ENCODE results near the gene SERPINB1.
"Not testable (repeated sequence)": the region's sequence is repeated elsewhere in the genome, so short reads cannot be mapped to it uniquely, and the experiment has no call there.

Gene SERPINB1

DNA sequence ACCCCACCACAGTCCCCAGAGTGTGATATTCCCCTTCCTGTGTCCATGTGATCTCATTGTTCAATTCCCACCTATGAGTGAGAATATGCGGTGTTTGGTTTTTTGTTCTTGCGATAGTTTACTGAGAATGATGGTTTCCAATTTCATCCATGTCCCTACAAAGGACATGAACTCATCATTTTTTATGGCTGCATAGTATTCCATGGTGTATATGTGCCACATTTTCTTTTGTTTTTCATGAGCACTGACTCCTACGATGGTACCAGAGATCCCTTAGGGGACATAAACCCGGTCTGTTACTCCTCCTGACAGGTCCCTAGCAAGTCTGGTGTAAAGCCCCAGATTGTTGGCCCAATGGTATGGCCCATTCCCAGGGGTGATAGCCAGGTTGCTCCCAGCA is 40.0 kb downstream of the SERPINB1 start:
- not testable (repeated sequence) for H3K4me3 Mint-ChIP-seq; H3K27ac Mint-ChIP-seq; H3K9me3 Mint-ChIP-seq (ENCODE audit: low read depth); H3K27me3 Mint-ChIP-seq; H3K36me3 Mint-ChIP-seq
- H3K4me1 Mint-ChIP-seq (ENCODE audit: low read depth), result peaks cover 18% of the 10 kb centered on the region

DNA sequence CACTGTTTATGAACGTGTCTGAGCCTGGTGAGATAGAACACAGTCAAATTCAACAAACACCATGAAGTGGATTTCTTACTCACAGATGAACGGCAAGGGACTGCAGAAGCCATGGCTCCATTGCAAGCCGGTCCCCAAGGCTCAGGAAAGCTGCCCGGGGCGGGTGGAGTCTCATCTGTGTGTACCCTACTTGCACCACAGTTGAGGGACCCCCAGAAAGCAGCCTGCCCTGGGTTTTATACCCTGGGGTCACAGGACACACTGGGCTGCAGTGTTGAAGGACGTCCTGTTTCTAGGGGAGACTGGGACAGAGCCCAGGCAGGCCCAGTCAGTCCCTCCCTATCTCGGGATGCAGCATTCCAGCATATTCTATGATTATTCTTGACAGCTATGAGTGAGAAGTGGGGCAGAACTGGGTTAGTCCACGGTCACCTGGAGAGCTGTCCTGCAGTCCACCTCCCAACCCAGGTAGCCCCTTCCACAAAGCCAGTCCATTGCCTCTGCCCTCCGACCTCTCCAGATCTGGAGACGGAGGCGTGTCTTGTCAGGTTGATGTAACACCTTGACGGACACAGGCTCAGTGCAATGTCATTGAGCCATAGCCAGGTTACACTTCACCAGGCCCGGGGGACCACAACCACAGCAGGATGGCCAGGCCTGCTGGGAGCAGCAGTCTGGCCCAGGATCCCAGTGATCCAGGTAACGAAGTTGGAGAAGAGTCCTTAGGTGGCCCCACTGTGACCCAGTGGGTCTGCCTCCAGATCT is 40.9 kb downstream of the SERPINB1 start:
- Mint-ChIP-seq H3K4me1 (ENCODE audit: low read depth) (peaks cover 19% of the 10 kb centered on the region), H3K9me3 (ENCODE audit: low read depth) (no peaks in the 10 kb centered on the region), H3K4me3 (peak overlapping the region; percentile 35), H3K36me3 (peaks cover 2% of the 10 kb centered on the region), H3K27me3 (no peaks in the 10 kb centered on the region), H3K27ac (no peak overlapping the region)

DNA sequence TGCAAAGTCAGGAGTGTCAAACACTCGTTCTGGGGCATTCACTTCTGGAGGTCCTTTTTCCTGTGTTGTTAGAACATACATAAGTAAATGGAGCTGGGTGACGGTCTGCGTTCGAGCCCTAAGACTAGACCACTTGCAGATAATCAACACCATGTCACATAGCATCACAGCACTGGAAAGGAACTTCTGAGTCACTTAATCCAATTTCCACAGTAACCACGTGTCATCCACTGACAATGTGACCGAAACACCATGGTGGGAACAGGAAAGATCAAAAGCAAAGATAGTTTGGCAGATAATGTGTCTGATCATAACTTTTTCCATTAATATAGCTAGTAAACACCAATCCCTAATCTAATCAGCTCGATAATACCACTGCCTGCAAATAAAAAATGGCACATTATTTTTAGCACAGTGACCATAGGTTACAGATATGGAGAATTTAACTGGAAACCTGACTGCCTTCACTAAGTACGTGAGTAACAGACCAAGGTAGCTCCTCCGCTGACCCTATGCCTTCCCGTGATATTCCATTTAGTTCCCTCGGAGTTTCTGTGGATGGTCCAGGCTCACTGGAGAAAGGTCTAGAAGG is 41.6 kb downstream of the SERPINB1 start:
- no peaks in the 10 kb centered on the region for H3K9me3 Mint-ChIP-seq (ENCODE audit: low read depth)
- peaks cover 19% of the 10 kb centered on the region for H3K4me1 Mint-ChIP-seq (ENCODE audit: low read depth)
- no peaks in the 10 kb centered on the region for H3K27me3 Mint-ChIP-seq
- peaks cover 2% of the 10 kb centered on the region for H3K36me3 Mint-ChIP-seq
- no peak overlapping the region for H3K27ac Mint-ChIP-seq
- peak overlapping the region; percentile 35 for H3K4me3 Mint-ChIP-seq

DNA sequence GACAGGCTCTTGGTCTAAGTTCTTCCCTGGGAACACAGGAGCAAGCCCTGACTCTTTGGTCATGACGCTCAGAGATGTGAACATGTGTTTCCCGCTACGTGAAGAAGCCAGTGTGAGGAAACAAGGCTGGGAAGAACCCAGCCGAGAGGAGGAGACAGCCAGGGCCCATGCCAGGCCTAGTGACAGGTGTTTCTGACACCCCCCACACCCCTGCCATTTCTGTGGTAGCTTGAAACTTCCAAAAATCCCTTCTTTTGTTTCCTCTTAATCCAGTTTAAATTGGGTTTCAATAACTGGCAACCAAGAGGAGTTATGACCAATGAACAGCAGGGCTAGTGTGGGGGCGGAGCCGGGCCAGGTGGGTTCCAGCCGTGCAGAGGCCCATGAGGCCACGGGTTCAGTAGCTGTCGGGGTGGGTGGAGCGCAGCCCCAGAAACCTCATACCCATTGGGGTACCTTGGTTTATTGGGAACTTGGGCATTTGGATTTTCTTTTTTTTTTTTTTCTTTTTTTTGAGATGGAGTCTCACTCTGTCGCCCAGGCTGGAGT is 43.0 kb downstream of the SERPINB1 start:
- Mint-ChIP-seq H3K27ac (no peak overlapping the region), H3K27me3 (no peaks in the 10 kb centered on the region), H3K36me3 (peaks cover 2% of the 10 kb centered on the region), H3K4me1 (ENCODE audit: low read depth) (peaks cover 25% of the 10 kb centered on the region), H3K9me3 (ENCODE audit: low read depth) (no peaks in the 10 kb centered on the region), H3K4me3 (no peak overlapping the region)

DNA sequence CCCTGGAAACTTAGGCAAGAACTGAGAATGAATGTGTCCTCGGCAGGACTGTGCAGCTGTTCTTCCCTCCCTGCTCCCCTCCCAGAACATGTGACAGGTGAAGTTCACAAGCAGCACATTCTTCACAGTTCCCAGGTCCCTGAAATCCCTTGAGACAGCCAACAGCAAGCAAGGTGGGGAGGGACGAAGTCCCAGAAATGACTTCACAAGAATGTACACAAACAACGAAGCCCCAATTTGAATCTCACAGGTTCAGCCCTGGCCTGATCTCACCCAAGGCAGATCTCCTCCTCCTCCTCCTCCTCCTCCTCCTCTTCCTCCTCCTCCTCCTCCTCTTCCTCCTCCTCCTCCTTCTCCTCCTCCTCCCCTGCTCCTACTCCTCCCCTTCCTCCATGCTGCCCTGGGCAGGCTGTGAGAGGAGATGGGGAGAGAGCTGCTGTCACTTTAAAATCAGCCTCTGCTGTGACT is 44.1 kb downstream of the SERPINB1 start:
- peaks cover 36% of the 10 kb centered on the region for H3K4me1 Mint-ChIP-seq (ENCODE audit: low read depth)
- H3K27me3 Mint-ChIP-seq, result no peaks in the 10 kb centered on the region
- no peaks in the 10 kb centered on the region for H3K9me3 Mint-ChIP-seq (ENCODE audit: low read depth)
- H3K27ac Mint-ChIP-seq, result no peak overlapping the region
- H3K36me3 Mint-ChIP-seq, result peaks cover 2% of the 10 kb centered on the region
- H3K4me3 Mint-ChIP-seq, result no peak overlapping the region

DNA sequence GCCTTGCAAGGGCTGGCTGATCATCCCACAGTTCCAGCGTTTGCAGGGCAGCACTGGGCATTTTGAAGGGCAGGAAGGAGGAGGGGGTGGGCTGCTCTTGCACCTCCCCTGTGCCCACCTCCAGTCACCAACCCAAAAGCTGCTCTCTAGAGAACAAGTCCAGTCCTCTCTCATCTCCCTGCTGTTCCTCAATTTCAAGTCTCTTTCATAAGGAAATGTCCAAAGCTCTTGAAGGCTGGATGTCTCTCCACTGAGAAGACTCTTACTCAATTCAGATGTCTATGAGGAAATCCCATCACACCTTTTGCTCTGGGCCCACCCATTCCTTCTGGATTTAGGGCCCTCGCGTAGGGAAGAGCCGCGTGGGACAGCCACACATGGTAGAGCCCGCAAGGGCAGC is 44.8 kb downstream of the SERPINB1 start:
- Mint-ChIP-seq H3K27me3 (no peaks in the 10 kb centered on the region), H3K27ac (peak overlapping the region; percentile 22), H3K36me3 (peaks cover 2% of the 10 kb centered on the region), H3K4me1 (ENCODE audit: low read depth) (peaks cover 41% of the 10 kb centered on the region), H3K4me3 (no peak overlapping the region), H3K9me3 (ENCODE audit: low read depth) (no peaks in the 10 kb centered on the region)

DNA sequence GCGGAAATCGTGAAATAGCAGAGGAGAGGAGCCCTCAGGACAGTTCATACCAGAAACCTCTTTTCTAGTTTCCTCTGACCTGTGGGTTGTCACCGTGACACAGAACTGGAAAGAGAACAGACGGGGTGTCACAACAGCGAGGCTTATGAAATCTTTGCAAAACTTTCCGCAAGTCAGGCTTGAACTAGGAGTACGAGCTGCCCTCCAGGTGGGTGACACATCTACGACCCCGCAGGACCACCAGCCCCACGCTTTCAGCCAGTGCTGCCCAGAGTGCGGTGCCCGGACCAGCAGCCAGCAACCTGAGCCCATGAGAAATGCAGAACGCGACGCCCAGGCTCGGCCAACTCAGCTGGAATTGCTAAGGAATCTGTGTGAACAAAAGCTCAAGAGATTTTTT is 45.7 kb downstream of the SERPINB1 start:
- H3K27ac Mint-ChIP-seq, result no peak overlapping the region
- peaks cover 5% of the 10 kb centered on the region for H3K36me3 Mint-ChIP-seq
- H3K4me3 Mint-ChIP-seq, result no peak overlapping the region
- H3K4me1 Mint-ChIP-seq (ENCODE audit: low read depth), result peaks cover 47% of the 10 kb centered on the region
- no peaks in the 10 kb centered on the region for H3K9me3 Mint-ChIP-seq (ENCODE audit: low read depth)
- no peaks in the 10 kb centered on the region for H3K27me3 Mint-ChIP-seq

DNA sequence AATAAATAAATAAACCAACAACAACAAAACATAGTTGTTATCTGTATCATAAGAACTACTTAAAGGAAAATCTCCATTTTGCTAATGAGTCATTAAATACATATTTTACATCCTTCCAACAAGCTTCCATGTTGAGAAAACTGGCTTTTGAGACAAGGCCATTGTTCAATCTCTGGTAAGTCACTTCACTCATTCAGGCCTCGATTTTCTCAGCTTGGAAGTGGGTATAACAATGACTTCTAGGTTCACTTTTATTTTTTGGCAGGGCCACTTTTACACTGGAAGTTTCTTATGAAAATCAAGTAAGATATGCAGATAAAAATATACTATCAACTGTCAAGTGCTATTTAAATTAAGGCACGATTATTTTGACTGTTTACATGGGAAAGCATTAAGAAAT is 46.5 kb downstream of the SERPINB1 start:
- Mint-ChIP-seq H3K9me3 (ENCODE audit: low read depth) (no peaks in the 10 kb centered on the region), H3K4me3 (no peak overlapping the region), H3K36me3 (peaks cover 5% of the 10 kb centered on the region), H3K27me3 (no peaks in the 10 kb centered on the region), H3K27ac (no peak overlapping the region), H3K4me1 (ENCODE audit: low read depth) (peaks cover 48% of the 10 kb centered on the region)

DNA sequence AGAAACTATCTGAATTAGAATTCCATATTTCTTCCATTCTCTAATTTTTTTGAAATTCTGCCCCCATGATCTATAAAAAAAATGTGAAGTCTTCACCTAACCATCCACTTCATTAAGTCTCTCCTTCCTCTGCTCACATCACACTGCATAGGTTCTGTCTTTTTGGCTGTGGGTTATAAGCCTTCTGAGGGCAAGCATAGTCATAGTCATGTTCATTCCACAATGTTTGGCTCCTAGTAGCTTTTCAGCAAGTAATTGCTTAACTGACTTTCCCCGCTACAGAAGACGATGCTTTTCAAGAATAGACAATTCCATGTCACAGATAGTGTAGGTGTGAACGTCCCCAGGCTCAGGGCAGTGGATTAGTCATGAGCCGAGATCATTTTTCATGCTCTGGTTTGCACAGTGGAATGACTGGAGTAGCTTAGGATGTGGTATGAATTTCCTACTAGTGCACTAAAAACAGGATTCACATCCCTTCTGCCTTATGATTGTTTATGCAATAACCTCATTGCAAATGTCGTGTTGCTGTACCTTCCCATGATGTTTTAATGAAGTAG is 47.4 kb downstream of the SERPINB1 start:
- H3K9me3 Mint-ChIP-seq (ENCODE audit: low read depth), result no peaks in the 10 kb centered on the region
- H3K36me3 Mint-ChIP-seq, result peaks cover 5% of the 10 kb centered on the region
- no peak overlapping the region for H3K4me3 Mint-ChIP-seq
- peaks cover 41% of the 10 kb centered on the region for H3K4me1 Mint-ChIP-seq (ENCODE audit: low read depth)
- peak overlapping the region; percentile 23 for H3K27ac Mint-ChIP-seq
- no peaks in the 10 kb centered on the region for H3K27me3 Mint-ChIP-seq

DNA sequence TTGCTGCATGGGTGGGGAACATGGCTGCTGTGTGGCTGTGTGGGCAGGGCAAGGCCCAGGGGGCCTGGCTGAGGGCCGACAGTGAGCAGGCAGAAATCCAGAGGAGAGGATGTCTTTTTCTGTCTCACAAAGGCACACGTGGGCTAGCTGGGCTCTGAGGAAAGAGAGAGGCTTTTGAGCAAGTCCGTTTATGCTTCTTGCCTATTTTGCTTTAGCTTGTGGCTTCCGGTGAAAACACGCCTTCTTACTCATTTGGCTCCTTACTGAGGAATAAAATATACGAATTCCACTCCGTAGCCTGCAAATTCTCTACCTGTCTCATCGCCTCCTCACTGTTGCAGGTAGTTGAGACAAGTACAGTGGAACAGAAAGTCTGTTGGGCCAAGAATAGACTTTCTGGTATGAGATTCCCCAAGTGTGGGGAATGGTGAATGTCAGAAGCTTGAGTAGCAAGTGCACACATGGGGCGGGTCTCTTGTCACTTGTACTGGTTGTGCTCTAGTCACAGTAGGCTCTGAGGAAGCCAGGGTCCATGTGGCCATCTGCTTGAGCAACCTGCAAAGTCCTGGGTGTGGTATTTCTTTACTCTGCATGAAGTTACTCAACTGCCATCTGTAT is 48.0 kb downstream of the SERPINB1 start:
- peaks cover 41% of the 10 kb centered on the region for H3K4me1 Mint-ChIP-seq (ENCODE audit: low read depth)

DNA sequence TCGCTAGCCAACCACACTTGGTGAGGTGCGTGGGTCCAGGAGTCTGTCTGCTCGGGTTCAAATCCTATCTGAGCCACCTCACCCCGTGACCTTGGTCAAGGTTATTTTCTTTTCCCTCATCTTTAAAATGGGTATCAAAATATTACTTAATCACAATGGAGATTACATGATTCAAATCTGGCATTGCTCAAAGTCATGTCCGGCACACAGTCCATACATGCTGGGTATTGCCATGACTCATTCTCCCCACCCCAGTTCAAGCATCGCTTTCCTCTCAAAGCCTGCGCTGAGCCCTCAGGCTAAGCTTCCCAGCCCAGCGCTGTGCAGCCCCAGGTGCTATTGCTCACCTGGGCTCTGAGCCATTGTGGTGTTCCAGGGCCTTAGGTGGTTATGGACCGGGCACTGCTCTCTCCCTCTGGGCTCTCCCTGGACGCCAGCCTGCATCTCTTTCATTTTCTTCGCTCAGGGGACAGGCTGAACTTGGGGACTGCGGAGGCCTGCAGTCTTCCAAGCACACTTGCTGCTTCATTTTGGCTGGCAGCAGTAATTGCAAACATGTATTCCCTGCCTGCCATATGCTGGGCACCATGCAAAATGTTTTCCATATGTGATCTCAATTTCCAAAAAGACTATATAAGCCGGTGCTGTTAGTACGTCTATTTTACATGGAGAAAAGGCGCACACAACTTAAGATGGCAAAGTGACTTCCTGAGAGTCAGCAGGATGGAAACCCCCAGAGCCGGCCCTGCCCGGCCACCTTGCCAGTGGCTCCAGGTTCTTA is 49.1 kb downstream of the SERPINB1 start:
- Mint-ChIP-seq H3K36me3 (peaks cover 8% of the 10 kb centered on the region), H3K27ac (peak overlapping the region; percentile 10), H3K27me3 (no peaks in the 10 kb centered on the region), H3K4me1 (ENCODE audit: low read depth) (peaks cover 40% of the 10 kb centered on the region), H3K4me3 (no peak overlapping the region), H3K9me3 (ENCODE audit: low read depth) (no peaks in the 10 kb centered on the region)

More for the DNA sequence above, 48.0 kb downstream of the SERPINB1 start:
- no peaks in the 10 kb centered on the region for H3K27me3 Mint-ChIP-seq
- H3K27ac Mint-ChIP-seq, result peak overlapping the region; percentile 88
- H3K4me3 Mint-ChIP-seq, result peak overlapping the region; percentile 59
- H3K9me3 Mint-ChIP-seq (ENCODE audit: low read depth), result no peaks in the 10 kb centered on the region
- H3K36me3 Mint-ChIP-seq, result peaks cover 5% of the 10 kb centered on the region

DNA sequence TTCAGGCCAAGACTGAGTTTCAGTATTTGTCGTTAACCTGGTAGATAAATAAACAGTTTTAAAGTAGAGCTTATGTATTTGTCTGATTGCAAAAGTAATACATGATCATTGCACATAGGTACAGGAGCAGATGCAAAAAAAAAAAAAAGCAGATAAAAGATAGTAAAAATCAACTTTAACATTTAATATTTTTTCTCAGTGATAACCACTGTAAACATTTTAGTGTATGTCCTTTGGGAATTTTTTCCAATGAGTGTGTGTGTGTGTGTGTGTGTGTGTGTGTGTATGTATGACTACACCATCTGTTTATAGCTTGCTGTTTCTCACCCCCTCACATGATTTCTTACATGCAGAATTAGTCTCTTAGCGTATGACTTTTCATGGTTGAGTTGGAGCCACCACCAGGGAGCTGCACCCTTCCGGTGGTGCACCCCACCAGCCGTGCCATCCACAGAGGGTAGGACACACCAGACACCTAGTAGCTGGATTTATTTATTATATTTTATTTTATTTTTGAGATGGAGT is 50.2 kb downstream of the SERPINB1 start:
- no peaks in the 10 kb centered on the region for H3K27me3 Mint-ChIP-seq
- peaks cover 11% of the 10 kb centered on the region for H3K36me3 Mint-ChIP-seq
- no peaks in the 10 kb centered on the region for H3K9me3 Mint-ChIP-seq (ENCODE audit: low read depth)
- peak overlapping the region; percentile 56 for H3K4me3 Mint-ChIP-seq
- H3K27ac Mint-ChIP-seq, result peak overlapping the region; percentile 74
- H3K4me1 Mint-ChIP-seq (ENCODE audit: low read depth), result peaks cover 39% of the 10 kb centered on the region

DNA sequence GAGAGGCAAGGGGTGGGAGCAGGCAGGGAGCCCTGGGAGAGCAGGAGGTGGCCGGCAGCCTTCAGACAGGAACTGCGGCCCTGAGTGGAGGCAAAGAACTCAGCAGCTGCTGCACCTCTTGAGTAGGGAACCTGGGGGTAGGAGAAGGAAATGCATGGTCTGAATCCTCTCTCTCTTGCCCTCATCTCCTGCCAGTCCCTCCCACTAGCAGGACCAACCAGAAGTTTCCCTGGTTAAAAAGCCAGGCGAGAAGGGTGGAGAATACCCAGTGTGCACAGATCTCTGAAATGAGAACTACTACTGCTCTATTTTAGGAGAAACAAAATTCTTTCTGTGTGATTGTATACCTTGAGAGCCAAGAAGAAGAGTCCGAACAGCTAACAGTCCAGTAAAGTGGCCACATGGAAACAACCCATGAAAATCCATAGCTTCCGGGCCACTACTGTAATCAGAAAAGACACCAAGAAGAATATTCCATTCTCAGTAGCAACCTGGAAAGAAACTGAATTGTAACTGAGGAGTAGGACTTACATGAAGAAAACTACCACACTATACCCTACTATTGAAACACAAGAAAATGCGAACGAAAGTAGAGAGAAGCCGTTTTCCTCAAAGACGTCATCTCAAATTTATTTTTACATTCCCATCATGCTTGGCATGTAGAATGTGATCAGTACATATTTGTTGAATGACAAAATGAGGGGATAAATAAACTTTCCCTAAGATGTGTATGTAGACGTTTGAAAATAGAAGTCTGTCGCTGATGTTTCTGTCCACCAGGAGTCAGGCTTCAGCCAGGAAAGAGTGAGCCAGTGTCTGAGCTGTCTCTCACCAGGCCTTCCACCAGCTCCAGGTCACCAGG is 50.8 kb downstream of the SERPINB1 start:
- no peaks in the 10 kb centered on the region for H3K9me3 Mint-ChIP-seq (ENCODE audit: low read depth)
- peaks cover 16% of the 10 kb centered on the region for H3K36me3 Mint-ChIP-seq
- H3K27me3 Mint-ChIP-seq, result no peaks in the 10 kb centered on the region
- H3K27ac Mint-ChIP-seq, result peak overlapping the region; percentile 74
- peaks cover 39% of the 10 kb centered on the region for H3K4me1 Mint-ChIP-seq (ENCODE audit: low read depth)
- peak overlapping the region; percentile 56 for H3K4me3 Mint-ChIP-seq

Measured in activated naive CD8-positive, alpha-beta T cell (primary cell).